BE2C (cell line): ENCODE measurements around the gene UAP1.
"Not testable (repeated sequence)": the region's sequence is repeated elsewhere in the genome, so short reads cannot be mapped to it uniquely, and the experiment has no call there.

ENCODE experiments used
- DNase-seq: peaks from one replicate; pipeline ENCODE4 v3.0.0-alpha.2; 2020
- H3K27me3 ChIP-seq: fragments of 250-450 bp; sonication (Bioruptor Pico); 2 replicates; pipeline ENCODE4 v1.5.1; 2020; ENCODE audit warnings: mild to moderate bottlenecking
- H3K36me3 ChIP-seq: fragments of 250-450 bp; sonication (Bioruptor Pico); 2 replicates; pipeline ENCODE4 v1.5.1; 2020; ENCODE audit warnings: mild to moderate bottlenecking
- H3K4me1 ChIP-seq: fragments of 250-450 bp; sonication (Bioruptor Pico); 2 replicates; pipeline ENCODE4 v1.5.1; 2020
- H3K4me3 ChIP-seq: 2 replicates; pipeline ENCODE4 v1.5.1; 2011; ENCODE audit warnings: low read depth, low read length
- H3K9me3 ChIP-seq: fragments of 250-450 bp; sonication (Bioruptor Pico); 2 replicates; pipeline ENCODE4 v1.5.1; 2020
- CTCF ChIP-seq: IDR thresholded peaks from 2 replicates; pipeline ENCODE4 v1.5.1; 2012; ENCODE audit warnings: mild to moderate bottlenecking, low read depth, low read length

The UAP1 gene

GRCh38 chr1:162596514-162597170 lies 35.1 kb downstream of the UAP1 start:
- Histone ChIP-seq H3K36me3 (peaks cover 9% of the 10 kb centered on the region), H3K9me3 (no peaks in the 10 kb centered on the region; the same call in 1 of the 2 replicates), H3K27me3 (no peaks in the 10 kb centered on the region), H3K4me3 (no peak overlapping the region), H3K4me1 (no peaks in the 10 kb centered on the region)
- DNase-seq, result no peak
- no peak for TF ChIP-seq CTCF

GRCh38 chr1:162599451-162599850 lies 37.9 kb downstream of the UAP1 start:
- no peaks in the 10 kb centered on the region; the same call in 1 of the 2 replicates for H3K9me3 ChIP-seq
- H3K4me1 ChIP-seq, result no peaks in the 10 kb centered on the region
- no peak for DNase-seq
- H3K4me3 ChIP-seq, result no peak overlapping the region
- no peaks in the 10 kb centered on the region for H3K27me3 ChIP-seq
- no peak for TF ChIP-seq CTCF
- peaks cover 9% of the 10 kb centered on the region for H3K36me3 ChIP-seq

GRCh38 chr1:162603117-162603516 lies 41.6 kb downstream of the UAP1 start:
- not testable (repeated sequence) for H3K4me1 ChIP-seq, H3K27me3 ChIP-seq, DNase-seq, H3K4me3 ChIP-seq, H3K9me3 ChIP-seq, H3K36me3 ChIP-seq

- Histone ChIP-seq H3K4me3 (no peak overlapping the region), H3K4me1 (no peaks in the 10 kb centered on the region), H3K9me3 (no peaks in the 10 kb centered on the region; the same call in 1 of the 2 replicates), H3K27me3 (no peaks in the 10 kb centered on the region), H3K36me3 (0 out of 2 replicates have a peak, but pooled peaks cover 4% of the 10 kb centered on the region)
- DNase-seq, result no peak
- TF ChIP-seq CTCF, result no peak
These were observed 43.9 kb downstream of the UAP1 start for GRCh38 chr1:162605225-162605927.

GRCh38 chr1:162609306-162609705 lies 47.8 kb downstream of the UAP1 start:
- no peak for DNase-seq
- H3K36me3 ChIP-seq, result no peaks in the 10 kb centered on the region

More at GRCh38 chr1:162609306-162609705, 47.8 kb downstream of the UAP1 start:
- Histone ChIP-seq H3K4me1 (no peaks in the 10 kb centered on the region), H3K4me3 (no peak overlapping the region), H3K9me3 (no peaks in the 10 kb centered on the region), H3K27me3 (no peaks in the 10 kb centered on the region)
- TF ChIP-seq CTCF, result no peak
